Right hindlimb (tissue), 1 donor: ENCODE data around the gene NLRP9.

ENCODE experiments used
- DNase-seq: peaks from one replicate; pipeline ENCODE4 v3.0.0-alpha.2; 2018

The NLRP9 gene

DNA sequence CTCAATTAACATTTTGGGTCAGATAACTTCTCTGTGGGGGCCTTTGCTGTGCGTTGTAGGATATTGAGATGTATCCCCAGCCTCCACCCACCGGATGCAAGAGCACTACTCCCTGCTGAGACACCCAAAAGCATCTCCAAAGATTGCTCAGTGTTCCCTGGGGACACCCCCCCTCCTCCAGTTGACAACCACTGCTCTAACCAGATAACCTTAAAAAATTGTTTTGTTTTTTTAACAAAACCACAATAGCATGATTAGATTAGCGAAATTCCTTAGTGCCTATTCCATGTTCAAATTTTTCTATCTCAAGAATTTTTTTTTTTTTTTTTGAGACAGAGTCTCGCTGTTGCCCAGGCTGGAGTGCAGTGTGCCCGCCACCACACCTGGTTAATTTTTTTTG is 65.8 kb downstream of the NLRP9 start:
- DNase-seq, result no peak

DNA sequence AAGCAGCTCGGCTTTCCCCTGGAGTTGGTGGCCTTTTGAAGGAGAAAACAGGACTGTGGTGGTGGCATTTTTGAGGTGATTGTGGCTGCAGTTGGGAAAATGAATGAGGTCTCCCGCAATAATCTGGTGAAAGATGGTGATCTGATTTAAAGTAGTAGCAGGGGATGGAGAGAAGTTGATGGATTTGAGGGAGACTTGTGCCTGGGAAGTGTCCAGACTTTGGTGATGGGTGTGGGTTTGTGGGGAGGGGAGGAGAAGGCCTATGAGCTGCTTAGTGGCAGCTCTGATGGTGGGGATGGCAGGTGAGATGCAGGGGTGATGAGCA is 67.2 kb downstream of the NLRP9 start:
- DNase-seq, result no peak

DNA sequence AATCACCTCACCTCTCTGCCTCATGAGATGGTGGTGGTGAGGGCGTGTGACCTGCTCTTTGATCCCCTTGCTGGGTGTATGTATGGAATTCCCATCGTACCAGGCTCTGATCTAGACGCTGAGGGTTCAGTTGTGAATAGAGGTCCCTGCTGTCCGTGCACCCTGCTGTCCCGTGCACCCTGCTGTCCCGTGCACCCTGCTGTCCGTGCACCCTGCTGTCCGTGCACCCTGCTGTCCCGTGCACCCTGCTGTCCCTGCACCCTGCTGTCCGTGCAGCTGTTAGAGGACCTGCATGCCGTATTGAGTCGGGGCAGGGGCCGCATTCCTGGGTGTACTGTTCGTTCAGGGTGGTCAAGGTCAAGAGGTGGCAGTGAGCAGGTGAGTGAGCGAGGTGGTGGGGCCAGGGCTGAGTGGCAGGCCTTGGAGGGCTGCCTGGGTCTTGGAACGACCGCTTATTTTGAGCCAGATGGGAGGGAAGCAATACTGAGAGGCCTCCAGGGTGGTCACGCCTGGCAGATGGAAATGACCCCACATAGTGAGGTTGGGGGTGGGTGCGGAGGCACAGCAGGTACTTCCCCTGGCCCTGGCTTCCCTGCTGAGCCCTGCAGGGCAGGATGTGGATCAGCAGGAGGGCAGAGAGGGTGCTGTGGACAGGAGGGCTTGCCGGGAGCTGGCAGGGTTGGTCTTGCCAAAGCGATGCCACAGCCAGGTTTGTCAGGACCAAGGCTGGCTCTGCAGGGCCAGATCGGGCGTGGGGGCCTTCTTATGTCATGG is 67.7 kb downstream of the NLRP9 start:
- no peak for DNase-seq

DNA sequence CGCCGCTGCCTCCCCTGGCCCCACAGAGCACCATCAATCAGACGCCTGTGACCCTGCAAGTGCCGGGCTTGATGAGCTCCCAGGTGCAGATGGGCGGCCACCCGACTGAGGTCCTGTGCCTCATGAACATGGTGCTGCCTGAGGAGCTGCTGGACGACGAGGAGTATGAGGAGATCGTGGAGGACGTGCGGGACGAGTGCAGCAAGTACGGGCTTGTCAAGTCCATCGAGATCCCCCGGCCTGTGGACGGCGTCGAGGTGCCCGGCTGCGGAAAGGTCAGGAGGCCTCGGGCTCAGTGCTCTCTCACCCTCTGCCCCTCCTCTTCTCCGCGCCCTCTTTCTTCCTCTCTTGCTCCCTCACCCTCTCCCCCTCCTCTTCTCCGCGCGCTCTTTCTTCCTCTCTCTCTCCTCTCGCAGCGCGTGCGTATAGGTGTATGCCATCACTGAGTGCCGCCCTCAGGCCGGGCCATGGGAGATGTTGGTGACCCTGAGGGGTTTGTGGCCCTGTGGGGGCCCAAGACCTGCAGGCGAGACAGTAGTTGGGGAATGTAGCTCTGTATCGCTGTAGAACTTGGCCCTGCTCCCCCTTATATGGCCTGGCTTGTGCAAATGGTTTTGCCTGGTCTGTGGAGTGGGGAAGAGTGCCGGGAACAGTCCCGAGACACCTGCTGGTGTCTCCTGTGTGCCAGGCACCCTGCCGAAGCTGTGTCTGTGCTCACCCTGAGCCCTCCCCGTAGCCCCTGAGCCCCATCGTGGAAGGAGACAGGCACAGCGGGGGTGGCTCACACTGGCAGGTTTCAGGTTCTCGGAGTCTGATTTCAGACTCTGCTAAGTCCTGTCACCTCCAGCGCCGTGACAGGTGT is 68.6 kb downstream of the NLRP9 start:
- no peak for DNase-seq

DNA sequence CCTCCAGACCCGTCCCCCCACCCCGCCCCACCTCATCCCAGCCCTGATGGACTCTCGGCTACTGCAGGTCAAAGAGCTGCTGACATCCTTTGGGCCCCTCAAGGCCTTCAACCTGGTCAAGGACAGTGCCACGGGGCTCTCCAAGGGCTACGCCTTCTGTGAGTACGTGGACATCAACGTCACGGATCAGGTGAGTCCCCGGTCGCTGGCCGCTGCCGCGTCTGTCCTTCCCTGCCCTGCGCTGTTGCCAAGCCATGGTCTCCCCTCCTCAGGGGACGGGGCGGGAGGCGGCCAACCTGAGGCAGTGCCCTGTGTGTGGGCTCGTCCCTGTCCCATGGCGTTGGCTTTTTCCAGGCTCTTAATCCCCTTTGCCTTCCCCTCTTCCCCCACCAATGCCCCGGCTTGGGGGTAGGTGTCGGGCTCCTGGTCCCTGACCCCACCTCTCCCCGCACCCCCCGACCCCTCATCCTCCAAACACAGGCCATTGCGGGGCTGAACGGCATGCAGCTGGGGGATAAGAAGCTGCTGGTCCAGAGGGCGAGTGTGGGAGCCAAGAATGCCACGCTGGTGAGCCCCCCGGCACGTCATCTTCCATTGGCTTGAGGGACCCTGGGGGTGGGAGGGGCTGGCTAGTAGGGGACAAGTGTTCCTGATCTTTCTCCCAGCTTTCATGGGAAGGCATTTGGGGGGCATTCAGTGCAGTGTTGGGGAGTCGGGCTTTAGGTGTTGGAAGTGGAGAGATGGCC is 69.4 kb downstream of the NLRP9 start:
- no peak for DNase-seq

DNA sequence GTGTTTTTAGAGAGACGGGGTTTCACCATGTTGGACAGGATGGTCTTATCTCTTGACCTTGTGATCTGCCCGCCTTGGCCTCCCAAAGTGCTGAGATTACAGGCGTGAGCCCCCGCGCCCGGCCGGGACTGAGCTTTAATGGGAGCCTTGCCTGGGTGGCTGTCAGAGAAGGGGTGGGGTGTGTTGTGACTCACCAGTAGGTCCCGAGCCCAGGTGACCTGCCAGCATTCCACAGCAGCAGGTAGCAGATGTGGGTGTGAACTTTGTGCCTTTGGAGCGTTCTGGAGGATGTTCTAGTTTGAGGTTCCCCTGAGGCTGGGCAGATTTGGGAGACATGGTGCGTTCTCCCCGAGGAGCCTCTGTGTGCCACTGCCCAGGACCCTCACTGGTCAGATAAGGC is 70.2 kb downstream of the NLRP9 start:
- DNase-seq, result no peak

DNA sequence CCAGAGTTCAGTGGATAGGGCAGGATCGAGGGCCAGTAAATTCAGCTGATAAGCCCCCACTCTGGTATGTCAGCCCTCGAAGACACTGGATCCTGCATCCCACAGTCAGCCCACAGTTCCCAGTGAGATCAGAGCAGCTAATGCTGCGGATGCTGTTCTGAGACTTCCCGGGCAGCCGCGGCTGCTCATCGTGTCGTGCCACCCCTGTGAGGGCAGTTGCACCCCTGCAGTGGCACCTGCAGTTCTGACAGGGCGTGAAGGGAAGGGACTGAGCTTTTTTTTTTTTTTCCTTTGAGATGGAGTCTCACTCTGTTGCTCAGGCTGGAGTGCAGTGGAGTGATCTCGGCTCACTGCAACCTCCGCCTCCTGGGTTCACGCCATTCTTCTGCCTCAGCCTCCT is 70.7 kb downstream of the NLRP9 start:
- DNase-seq, result no peak

DNA sequence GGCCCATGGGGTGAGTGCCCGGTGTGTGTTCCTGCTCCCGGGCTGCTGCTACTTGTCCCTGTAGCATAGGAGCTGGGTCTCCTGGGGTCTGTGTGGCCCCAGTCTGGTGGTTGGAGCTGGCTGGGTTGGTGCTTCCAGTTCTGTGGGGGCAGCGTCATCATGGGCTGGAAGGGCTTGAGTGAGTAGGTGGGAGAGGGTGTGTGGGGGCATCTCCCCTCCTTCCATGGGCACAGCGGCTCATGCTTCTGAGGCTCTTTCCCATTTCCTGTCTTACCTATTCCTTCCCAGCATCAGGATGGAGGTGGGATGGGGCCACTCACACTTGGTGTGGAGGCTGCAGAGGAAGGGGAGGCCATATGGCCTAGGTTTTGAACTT is 71.2 kb downstream of the NLRP9 start:
- no peak for DNase-seq

DNA sequence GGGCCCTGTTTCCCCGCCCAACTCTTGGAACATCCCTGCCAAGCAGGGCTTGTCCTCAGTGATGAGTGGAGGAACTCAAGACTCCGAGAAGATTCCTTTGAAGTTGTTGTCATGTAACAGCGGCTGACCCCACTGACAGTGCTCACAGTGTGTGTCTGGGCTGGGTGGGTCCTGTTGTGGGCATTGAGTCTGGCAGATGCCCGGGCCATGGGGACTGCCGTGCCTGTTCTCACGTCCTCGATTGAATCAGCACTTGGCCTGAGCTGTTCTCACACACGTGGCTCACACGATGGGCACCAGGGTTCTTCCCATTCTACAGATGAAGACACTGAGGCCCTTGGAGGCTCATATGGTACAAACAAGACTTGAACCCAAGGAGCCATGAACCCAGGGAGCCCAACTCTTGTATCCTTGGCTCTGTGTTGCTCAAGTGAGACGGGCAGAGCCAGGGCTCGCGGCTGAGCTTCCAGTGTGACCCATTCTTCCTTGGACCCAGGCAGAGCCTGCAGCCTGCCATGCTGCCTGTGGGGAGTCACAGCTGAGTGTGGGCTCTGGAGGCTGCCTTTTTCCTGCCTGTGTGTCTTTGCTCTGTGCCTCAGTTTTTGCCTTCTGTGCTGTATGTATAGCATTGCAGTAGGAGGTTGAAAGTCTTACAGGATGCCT is 71.7 kb downstream of the NLRP9 start:
- DNase-seq, result no peak

DNA sequence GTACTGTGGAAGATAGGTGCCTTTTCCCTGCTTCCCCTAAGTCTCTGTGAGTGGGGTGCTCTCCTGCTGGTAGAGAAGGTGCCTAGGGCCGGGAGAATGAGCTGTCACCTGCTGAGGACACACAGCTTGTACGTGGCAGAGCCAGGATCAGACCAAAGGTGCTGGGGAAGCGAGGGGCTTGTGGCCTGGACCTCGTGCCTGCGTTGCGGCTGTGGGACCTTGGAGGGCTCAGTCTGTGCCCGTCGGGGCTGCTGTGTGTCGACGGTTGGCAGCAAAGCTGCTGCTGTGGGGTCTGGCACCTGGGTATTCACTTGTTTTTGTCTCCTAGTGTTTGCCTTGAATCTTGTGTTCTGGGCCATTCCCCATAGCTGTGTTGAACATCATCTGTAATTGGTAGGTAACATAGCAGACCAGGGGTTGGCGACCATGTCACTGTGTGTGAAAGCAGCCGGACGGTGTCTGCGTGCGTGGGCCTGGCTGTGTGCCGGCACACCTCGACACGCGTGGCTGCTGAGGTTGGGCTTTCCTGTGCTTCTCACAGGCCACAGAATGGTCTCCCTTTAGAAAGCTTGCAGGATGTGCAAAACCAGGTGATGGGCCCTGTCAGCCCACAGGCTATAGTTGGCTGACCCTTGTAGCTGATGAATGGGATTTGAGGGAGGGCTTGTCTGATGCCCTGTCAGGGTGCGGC is 74.2 kb downstream of the NLRP9 start:
- DNase-seq, result no peak

DNA sequence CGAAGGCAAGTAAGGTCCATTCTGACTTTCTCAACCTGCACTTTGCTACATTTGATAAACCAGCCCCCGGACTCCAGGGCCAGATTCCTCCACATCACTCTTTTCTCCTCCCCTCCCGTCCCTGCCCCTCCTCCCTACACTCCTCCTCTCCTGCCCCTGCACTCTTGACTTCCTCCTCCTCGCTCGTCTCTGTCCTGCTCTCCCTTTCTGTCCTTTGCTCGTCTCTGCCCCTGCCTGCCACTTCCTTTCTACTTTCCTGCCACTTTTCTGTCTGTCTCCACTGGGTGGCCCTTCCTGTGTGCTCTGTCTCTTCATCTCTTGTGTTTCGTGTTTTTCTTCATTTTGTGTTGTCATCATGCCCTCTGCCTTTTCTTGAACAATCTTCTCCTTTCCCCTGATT is 76.4 kb downstream of the NLRP9 start:
- DNase-seq, result no peak

DNA sequence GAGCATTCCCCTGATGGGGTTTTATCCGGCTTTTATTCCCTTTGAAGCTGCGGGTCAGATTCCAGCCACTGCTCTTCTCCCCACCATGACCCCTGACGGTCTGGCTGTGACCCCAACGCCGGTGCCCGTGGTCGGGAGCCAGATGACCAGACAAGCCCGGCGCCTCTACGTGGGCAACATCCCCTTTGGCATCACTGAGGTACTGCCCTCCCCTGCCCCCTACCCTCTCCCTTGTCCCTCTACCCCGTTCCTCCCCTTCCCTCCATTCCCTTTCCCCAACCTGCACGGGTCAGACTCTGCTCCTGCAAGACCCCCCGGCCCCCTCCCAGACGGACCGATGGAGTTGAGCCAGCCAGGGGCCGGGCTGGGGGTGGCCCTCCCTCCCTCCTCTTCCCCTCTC is 77.2 kb downstream of the NLRP9 start:
- no peak for DNase-seq

DNA sequence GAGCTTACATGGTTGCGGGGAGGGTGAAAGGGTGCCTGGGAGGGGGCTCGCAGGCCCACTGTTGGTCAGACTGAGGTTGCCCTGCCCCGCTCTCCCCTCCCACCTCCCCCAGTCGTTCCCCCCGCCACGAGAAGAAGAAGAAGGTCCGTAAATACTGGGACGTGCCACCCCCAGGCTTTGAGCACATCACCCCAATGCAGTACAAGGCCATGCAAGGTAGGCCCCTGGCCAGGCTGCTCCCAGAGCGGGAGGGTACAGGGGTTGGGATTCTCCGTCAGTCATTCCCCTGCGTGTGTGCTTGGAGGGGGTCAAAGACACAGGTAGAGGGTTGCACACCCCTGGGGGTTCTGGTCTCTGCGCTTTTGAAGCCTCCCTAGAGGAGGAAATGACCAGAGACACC is 77.8 kb downstream of the NLRP9 start:
- no peak for DNase-seq

DNA sequence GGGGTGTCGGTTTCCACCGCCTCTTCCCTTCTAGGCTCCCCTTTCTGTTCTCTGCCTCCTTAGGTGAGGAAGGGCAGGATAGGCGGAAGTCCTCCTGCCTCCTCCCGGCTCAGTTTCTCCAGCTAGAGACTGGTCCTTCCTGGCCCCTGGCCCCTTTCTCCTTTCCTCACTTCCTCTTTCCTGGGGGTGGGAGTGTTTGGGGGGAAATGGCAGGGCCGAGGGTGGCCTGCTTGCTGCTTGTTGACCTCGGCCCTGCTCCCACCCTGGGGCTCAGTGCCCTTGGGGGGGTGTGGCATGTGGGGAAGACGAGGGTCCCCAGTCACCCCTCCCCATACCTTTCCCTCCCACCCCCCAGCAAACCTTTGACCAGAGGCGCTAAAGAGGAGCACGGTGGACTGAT is 78.4 kb downstream of the NLRP9 start:
- DNase-seq, result no peak

DNA sequence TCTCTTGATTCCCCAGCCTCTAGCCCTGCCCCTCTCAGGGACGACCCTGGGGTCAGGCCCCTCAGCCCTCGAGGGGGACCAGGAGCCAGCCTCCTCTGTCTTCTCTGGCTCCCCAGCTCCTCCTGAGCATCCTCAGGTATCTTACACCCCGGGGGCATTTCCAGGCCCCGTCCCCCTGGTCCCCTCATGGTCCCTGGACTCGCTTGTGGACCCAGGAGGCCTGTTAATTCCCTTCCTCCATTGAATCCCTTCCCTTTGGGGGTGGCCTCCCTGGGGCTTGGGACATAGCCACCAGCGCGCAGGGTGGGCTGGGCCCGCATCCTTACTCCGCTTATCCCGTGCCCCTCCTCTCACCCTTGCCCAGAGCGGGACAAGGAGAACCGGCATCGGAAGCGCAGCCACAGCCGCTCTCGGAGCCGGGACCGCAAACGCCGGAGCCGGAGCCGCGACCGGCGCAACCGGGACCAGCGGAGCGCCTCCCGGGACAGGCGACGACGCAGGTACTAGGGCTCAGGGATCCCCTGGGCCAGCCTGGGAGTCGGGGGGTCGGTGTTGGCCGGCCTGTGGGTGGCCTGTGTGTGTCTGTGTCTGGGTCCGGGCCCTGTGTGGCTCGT is 79.2 kb downstream of the NLRP9 start:
- DNase-seq, result no peak
